Ishikawa (cell line): ENCODE results near the gene CHN2.

Experiments
- CEBPB ChIP-seq: IDR thresholded peaks from 2 replicates; pipeline ENCODE4 v1.6.1; 2012
- CREB1 ChIP-seq: IDR thresholded peaks from 2 replicates; pipeline ENCODE4 v1.6.1; 2012; ENCODE audit warnings: low read depth
- EGR1 ChIP-seq: IDR thresholded peaks from 2 replicates; pipeline ENCODE4 v1.6.1; 2012
- EP300 ChIP-seq: IDR thresholded peaks from 2 replicates; pipeline ENCODE4 v1.6.1; 2012; ENCODE audit warnings: borderline replicate concordance
- FOXM1 ChIP-seq: IDR thresholded peaks from 2 replicates; pipeline ENCODE4 v1.6.1; 2012; ENCODE audit warnings: low read depth, borderline replicate concordance
- NFIC ChIP-seq: IDR thresholded peaks from 2 replicates; pipeline ENCODE4 v1.6.1; 2012
- RAD21 ChIP-seq: IDR thresholded peaks from 2 replicates; pipeline ENCODE4 v1.6.1; 2012; ENCODE audit warnings: low read depth
- TAF1 ChIP-seq: IDR thresholded peaks from 2 replicates; pipeline ENCODE4 v1.6.1; 2012; ENCODE audit warnings: low read depth, mild to moderate bottlenecking
- TCF12 ChIP-seq: IDR thresholded peaks from 2 replicates; pipeline ENCODE4 v1.6.1; 2012; ENCODE audit warnings: low read depth
- TEAD4 ChIP-seq: IDR thresholded peaks from 2 replicates; pipeline ENCODE4 v1.6.1; 2012
- YY1 ChIP-seq: IDR thresholded peaks from 2 replicates; pipeline ENCODE4 v1.6.1; 2012; ENCODE audit warnings: low read depth
- ZBTB7A ChIP-seq: IDR thresholded peaks from 2 replicates; pipeline ENCODE4 v1.6.1; 2012; ENCODE audit warnings: low read depth
- TF ChIP-seq, protein P1 (sequence below): IDR thresholded peaks from 2 replicates; pipeline ENCODE4 v1.6.1; 2012
- TF ChIP-seq, protein P2 (sequence below): IDR thresholded peaks from 2 replicates; pipeline ENCODE4 v1.6.1; 2012; ENCODE audit warnings: low read depth, mild to moderate bottlenecking
- TF ChIP-seq, protein P3 (sequence below): IDR thresholded peaks from 2 replicates; pipeline ENCODE4 v1.6.1; 2012

Gene CHN2

DNA sequence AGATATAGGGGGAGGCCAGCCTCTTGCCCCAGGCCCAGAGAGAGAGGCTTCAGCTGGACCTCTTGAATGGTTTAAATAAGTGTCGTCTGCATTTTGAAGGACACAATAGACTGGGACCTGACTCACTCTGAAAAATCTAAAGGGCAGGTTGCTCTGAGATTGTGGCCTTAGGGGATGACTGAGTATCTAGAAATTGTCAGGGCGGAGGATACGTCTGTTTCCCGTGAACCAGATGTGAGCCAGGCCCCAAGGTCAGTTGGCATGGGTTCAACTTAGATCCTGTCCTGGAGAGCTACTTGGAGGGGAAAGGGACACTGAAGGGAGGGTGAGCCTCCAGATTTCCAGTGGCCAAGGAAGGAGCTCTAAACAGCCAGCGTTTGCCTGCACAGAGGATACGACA, 110.2 kb downstream of the CHN2 start:
- TF ChIP-seq TAF1 (no peak), TEAD4 (no peak), TCF12 (no peak), FOXM1 (no peak), CREB1 (no peak), CEBPB (no peak), YY1 (no peak), NFIC (no peak), EGR1 (no peak)
- TF ChIP-seq, protein P1, sequence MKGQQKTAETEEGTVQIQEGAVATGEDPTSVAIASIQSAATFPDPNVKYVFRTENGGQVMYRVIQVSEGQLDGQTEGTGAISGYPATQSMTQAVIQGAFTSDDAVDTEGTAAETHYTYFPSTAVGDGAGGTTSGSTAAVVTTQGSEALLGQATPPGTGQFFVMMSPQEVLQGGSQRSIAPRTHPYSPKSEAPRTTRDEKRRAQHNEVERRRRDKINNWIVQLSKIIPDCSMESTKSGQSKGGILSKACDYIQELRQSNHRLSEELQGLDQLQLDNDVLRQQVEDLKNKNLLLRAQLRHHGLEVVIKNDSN, result no peak
- TF ChIP-seq, protein P2, sequence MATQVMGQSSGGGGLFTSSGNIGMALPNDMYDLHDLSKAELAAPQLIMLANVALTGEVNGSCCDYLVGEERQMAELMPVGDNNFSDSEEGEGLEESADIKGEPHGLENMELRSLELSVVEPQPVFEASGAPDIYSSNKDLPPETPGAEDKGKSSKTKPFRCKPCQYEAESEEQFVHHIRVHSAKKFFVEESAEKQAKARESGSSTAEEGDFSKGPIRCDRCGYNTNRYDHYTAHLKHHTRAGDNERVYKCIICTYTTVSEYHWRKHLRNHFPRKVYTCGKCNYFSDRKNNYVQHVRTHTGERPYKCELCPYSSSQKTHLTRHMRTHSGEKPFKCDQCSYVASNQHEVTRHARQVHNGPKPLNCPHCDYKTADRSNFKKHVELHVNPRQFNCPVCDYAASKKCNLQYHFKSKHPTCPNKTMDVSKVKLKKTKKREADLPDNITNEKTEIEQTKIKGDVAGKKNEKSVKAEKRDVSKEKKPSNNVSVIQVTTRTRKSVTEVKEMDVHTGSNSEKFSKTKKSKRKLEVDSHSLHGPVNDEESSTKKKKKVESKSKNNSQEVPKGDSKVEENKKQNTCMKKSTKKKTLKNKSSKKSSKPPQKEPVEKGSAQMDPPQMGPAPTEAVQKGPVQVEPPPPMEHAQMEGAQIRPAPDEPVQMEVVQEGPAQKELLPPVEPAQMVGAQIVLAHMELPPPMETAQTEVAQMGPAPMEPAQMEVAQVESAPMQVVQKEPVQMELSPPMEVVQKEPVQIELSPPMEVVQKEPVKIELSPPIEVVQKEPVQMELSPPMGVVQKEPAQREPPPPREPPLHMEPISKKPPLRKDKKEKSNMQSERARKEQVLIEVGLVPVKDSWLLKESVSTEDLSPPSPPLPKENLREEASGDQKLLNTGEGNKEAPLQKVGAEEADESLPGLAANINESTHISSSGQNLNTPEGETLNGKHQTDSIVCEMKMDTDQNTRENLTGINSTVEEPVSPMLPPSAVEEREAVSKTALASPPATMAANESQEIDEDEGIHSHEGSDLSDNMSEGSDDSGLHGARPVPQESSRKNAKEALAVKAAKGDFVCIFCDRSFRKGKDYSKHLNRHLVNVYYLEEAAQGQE, result no peak

DNA sequence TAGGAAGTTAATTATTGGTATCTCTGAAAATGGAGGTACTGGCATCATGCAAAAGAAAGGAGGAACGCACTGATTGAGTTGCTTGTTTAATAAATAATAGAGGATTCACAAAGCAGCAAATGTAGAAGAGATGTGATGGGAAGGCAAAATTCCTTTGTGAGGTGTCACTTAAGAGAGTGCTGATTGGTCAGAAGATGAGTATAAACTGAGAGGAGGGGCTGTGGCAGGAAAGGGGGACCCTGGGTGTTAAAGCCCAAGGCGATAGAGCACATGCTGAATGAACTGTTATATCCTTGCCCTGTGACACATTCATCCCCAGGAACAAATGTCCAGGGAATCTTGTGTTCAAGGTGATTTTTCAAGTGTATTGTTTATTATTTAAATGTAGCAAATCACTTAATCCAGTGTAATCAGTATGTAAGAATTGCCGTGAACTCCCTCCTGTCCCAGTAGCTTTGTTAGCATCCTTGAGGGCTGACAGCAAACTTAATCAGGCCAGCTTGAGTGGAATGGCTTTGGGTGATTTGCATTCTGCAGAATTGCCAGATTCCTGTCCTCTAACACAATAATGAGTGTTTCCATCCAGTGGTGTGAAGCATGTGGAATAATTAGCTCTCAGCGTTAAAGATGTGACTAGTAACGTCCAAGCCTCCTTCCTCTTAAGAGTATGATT, 111.9 kb downstream of the CHN2 start:
- TF ChIP-seq NFIC, result no peak
- no peak for TF ChIP-seq ZBTB7A
- no peak for TF ChIP-seq YY1
- TF ChIP-seq TCF12, result no peak
- no peak for TF ChIP-seq TEAD4
- TF ChIP-seq CREB1, result no peak
- no peak for TF ChIP-seq CEBPB
- TF ChIP-seq FOXM1, result no peak
- no peak for TF ChIP-seq EGR1
- no peak for TF ChIP-seq TAF1

DNA sequence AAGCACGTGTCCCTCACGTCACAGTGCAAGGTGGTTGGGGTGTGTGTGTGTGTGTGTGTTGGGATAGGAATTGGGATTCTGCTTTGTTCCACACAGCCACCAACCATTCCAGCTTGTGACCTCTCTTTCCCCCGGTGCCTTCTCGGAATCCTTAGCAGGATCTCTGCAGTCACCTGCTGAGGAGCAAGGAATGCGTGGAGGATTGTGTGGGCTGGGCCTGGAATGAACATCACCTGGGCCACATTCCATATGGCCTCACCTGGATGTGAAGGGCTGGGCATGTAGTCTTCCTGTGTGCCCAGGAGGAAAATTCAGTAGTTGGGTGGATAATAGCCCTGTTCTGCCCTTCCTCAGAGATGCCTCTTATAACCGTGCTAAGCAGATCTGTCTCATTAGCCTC, 113.8 kb downstream of the CHN2 start:
- TF ChIP-seq, protein P1, result no peak
- TF ChIP-seq TEAD4, result 0 out of 2 replicates have a peak, but pooled peaks have one; percentile 20
- TF ChIP-seq FOXM1, result no peak
- TF ChIP-seq RAD21, result no peak

DNA sequence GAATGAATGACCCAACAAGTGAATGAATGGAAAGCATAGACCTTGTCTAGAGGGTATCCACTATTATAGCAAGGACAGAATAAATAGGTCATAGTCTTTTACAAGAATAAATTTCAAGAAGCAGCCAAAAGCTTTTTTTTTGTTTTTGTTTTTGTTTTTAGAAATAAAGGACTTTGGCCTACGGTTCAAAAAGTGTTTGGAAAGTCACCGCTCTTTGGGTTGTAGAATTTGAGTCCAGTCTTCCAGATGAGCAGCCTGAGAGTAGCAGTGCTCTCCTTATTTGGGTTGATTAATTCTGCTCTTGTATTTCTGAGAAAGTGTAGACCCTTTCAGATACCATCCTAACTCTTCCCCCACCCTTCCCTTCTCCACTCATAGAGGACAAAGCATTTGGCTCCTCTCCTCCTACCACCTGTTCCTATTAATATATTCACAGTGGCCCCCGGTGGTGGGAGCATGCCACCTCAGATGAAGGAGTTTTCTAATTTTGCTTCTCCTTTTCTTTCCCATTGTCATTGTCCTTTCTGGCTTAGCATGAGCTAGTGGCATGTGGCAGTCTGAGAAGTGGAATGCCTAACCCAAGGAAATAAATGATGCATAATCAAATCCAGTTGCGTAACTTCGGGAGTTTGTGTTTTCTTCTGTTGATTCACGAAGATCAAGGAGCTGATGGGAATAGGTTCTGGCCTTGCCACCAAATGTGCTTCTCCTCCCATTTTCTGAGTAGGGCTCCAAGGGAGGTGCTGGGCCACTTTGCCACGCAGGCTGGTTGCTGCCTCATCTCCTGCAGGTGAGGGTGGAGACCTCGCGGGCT, 114.7 kb downstream of the CHN2 start:
- TF ChIP-seq, protein P1, result no peak
- TF ChIP-seq TCF12 (no peak), TEAD4 (no peak), CEBPB (peak; percentile 60; the same call in 1 of the 2 replicates), NFIC (no peak), EP300 (no peak), FOXM1 (no peak), RAD21 (peak; percentile 45)

DNA sequence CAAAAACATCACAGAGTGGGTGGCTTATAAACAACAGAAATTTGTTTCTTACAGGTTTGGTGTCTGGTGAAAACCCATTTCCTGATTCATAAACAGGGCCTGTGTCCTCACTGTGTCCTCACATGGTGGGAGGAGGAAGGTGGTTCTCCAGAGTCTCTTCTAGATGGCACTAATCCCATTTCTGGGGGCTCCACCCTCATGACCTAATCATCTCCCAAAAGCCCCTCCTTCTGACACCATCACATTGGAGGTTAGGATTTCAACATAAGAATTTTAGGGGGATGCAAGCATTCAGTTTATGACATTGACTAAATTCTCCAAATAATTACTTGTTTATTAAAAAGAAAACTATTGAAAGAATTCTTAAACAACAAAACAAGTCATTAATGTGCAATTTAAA, 116.0 kb downstream of the CHN2 start:
- TF ChIP-seq CREB1, result no peak
- TF ChIP-seq RAD21, result no peak
- no peak for TF ChIP-seq TCF12
- no peak for TF ChIP-seq FOXM1
- no peak for TF ChIP-seq ZBTB7A
- no peak for TF ChIP-seq NFIC
- no peak for TF ChIP-seq EGR1
- TF ChIP-seq, protein P2, result no peak
- TF ChIP-seq CEBPB, result no peak
- TF ChIP-seq, protein P1, result no peak
- no peak for TF ChIP-seq TAF1
- TF ChIP-seq TEAD4, result no peak
- no peak for TF ChIP-seq EP300
- TF ChIP-seq, protein P3, sequence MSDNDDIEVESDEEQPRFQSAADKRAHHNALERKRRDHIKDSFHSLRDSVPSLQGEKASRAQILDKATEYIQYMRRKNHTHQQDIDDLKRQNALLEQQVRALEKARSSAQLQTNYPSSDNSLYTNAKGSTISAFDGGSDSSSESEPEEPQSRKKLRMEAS, result no peak
- TF ChIP-seq YY1, result no peak
